ENCODE measurements around the gene CREB5.

DNA sequence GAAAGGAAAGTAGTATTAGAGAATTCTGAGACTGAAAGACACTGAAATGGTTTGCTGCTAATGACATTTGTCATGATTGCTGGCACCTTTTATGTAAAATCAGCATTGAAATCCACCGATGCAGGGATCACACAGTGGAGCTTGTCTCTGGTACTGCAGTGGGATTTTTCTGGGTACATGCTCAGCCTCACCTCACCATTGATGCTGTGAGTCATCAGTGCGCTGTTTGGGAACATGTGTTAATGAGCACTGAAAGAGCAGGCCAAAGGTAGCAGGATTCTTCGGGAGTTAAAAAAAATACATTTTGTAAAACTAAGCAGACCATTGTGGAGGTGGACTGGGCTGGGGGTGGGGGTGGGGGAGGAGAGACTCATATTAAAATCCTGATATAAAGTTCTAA is 174.9 kb downstream of the CREB5 start:
- TF ChIP-seq GATA2 (IDR thresholded peaks at IDR 0.05; ENCODE audit: low read depth, low read length) (no peak), GATA3 (IDR thresholded peaks at IDR 0.05; ENCODE audit: low read depth, low read length) (no peak)

All from SH-SY5Y (cell line).